Fibroblast of lung (primary cell): ENCODE results near the gene ELP4. TPM values are rescaled to one million over a fixed set of nuclear protein-coding genes. Genes with fewer than 3 reads are reported as not detected.

Experiments used
- DNase-seq, 2 donors: peaks; one replicate each; pipeline versions ENCODE4 v3.0.0 to v3.0.0-alpha.2; 2010; ENCODE audit warnings: low read depth in 2 of 2
- H2AFZ ChIP-seq: 2 replicates; pipeline ENCODE4 v1.5.1; 2012; ENCODE audit warnings: low read length, control low read depth, inconsistent platforms
- H3K27ac ChIP-seq: 2 replicates; pipeline ENCODE4 v1.5.1; 2011; ENCODE audit warnings: low read length, control low read depth; ENCODE audit not compliant: insufficient read depth
- H3K27me3 ChIP-seq: 2 replicates; pipeline ENCODE4 v1.5.1; 2011; ENCODE audit warnings: mild to moderate bottlenecking, low read length; ENCODE audit not compliant: control insufficient read depth, insufficient read depth
- H3K36me3 ChIP-seq: 2 replicates; pipeline ENCODE4 v1.5.1; 2011; ENCODE audit warnings: low read length; ENCODE audit not compliant: control insufficient read depth, insufficient read depth
- H3K4me1 ChIP-seq: 2 replicates; pipeline ENCODE4 v1.5.1; 2011; ENCODE audit warnings: low read length; ENCODE audit not compliant: control insufficient read depth, insufficient read depth; ENCODE audit errors: extremely low read depth
- H3K4me2 ChIP-seq: 2 replicates; pipeline ENCODE4 v1.5.1; 2011; ENCODE audit warnings: low read length, control low read depth; ENCODE audit not compliant: insufficient read depth; ENCODE audit errors: extremely low read depth
- H3K4me3 ChIP-seq, 4 experiments: fragments of 200-600 bp in 1 of 4; sonication (generic) in 1 of 4; replicated peaks in 1 of 4; 2 replicates each; pipeline ENCODE4 v1.5.1; 2011 to 2016; ENCODE audit warnings: low read length in 4 of 4, low read depth in 3 of 4, mild to moderate bottlenecking in 3 of 4, control low read depth in 2 of 4, inconsistent platforms in 1 of 4, mixed read lengths in 1 of 4; ENCODE audit not compliant: insufficient read depth in 1 of 4; ENCODE audit errors: control extremely low read depth in 1 of 4
- H3K79me2 ChIP-seq: 2 replicates; pipeline ENCODE4 v1.5.1; 2012; ENCODE audit warnings: mild to moderate bottlenecking, low read length, inconsistent platforms; ENCODE audit not compliant: control insufficient read depth, insufficient read depth
- H3K9ac ChIP-seq: 2 replicates; pipeline ENCODE4 v1.5.1; 2011; ENCODE audit warnings: mild to moderate bottlenecking, low read length, control low read depth; ENCODE audit not compliant: insufficient read depth
- H3K9me3 ChIP-seq: 2 replicates; pipeline ENCODE4 v1.5.1; 2012; ENCODE audit warnings: low read depth, low read length; ENCODE audit not compliant: control insufficient read depth, insufficient read depth
- H4K20me1 ChIP-seq: 2 replicates; pipeline ENCODE4 v1.5.1; 2011; ENCODE audit warnings: low read length; ENCODE audit not compliant: control insufficient read depth, insufficient read depth; ENCODE audit errors: extremely low read depth
- CTCF ChIP-seq, 2 donors: IDR thresholded peaks in 1 of 2; conservative IDR thresholded peaks in 1 of 2; 1 replicate in 1 of 2; 2 replicates in 1 of 2; pipeline ENCODE4 v1.5.1; 2011 to 2012; ENCODE audit warnings: low read length in 2 of 2, control low read depth in 1 of 2, inconsistent platforms in 1 of 2, low read depth in 1 of 2, mild to moderate bottlenecking in 1 of 2
- EZH2 ChIP-seq: IDR thresholded peaks from 2 replicates; pipeline ENCODE4 v1.5.1; 2012; ENCODE audit warnings: low read length, control low read depth, mild to moderate bottlenecking; ENCODE audit errors: missing control alignments
- polyA plus RNA-seq, 2 donors: library from polyadenylated mRNA; depleted of rRNA in 1 of 2; stranded (reverse) in 1 of 2; unstranded in 1 of 2; fragments of >200 nt; gene quantifications; 2 replicates each; pipeline ENCODE4 v1.2.1, GENCODE V29; 2011 to 2012; ENCODE audit warnings: missing spikeins in 1 of 2
- total RNA-seq: library from RNA; depleted of rRNA; stranded (reverse); fragments of >200 nt; gene quantifications from 2 replicates; pipeline ENCODE4 v1.2.1, GENCODE V29; 2014

Gene ELP4
- total and polyA plus RNA-seq, 2 donors (not counting 1 experiment from before 2014, with no cell fraction given) = 11.7 to 13.1 TPM

DNA sequence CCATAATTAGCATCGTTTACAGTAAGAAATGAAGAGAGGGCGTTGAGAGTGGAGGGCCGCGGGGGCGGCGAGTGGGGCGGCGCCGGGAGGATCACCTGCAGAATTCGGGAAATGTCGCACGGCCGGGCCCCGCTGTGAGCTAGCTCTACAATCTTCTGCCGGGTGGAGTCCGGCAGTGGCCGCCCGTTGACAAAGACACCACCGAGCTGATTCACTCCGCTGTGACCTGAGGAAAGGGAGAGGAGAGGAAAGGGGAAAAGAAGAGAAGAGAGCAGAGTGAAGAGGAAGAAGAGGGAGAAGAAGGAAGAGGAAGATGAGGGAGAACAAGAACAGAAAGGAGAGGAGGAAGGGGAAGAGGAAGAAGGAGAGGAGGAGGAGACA is 293.0 kb downstream of the ELP4 start:
- H3K36me3 ChIP-seq = no peaks in the 10 kb centered on the region
- H3K27me3 ChIP-seq = peaks cover 94% of the 10 kb centered on the region
- H3K9me3 ChIP-seq = no peaks in the 10 kb centered on the region
- no peak overlapping the region for H3K4me3 ChIP-seq
- H3K4me2 ChIP-seq = no peak overlapping the region
- no peak for DNase-seq
- no peak overlapping the region for H2AFZ ChIP-seq
- TF ChIP-seq CTCF (conservative IDR thresholded peaks at IDR 0.05 in 1 of 2, IDR thresholded peaks at IDR 0.05 in 1 of 2; ENCODE audit: low read depth in 1 of 2, low read length in 2 of 2) = no peak
- no peak for TF ChIP-seq EZH2
- H3K79me2 ChIP-seq = no peaks in the 10 kb centered on the region
- H3K9ac ChIP-seq = no peak overlapping the region
- H4K20me1 ChIP-seq = no peaks in the 10 kb centered on the region
- H3K27ac ChIP-seq = no peak overlapping the region
- no peaks in the 10 kb centered on the region for H3K4me1 ChIP-seq

GRCh38 chr11:31802990-31803812 is 293.6 kb downstream of the ELP4 start:
- Histone ChIP-seq H3K4me1 (no peaks in the 10 kb centered on the region), H3K27ac (no peak overlapping the region), H3K4me3 (no peak overlapping the region), H4K20me1 (no peaks in the 10 kb centered on the region), H3K36me3 (no peaks in the 10 kb centered on the region), H3K27me3 (peaks cover 96% of the 10 kb centered on the region), H3K4me2 (no peak overlapping the region), H3K79me2 (no peaks in the 10 kb centered on the region), H3K9ac (no peak overlapping the region), H2AFZ (no peak overlapping the region), H3K9me3 (no peaks in the 10 kb centered on the region)
- TF ChIP-seq EZH2 (peak; percentile 94), CTCF (conservative IDR thresholded peaks at IDR 0.05 in 1 of 2, IDR thresholded peaks at IDR 0.05 in 1 of 2; ENCODE audit: low read depth in 1 of 2, low read length in 2 of 2) (no peak)
- DNase-seq = peak in 1 of 2 donors; percentile 66

DNA sequence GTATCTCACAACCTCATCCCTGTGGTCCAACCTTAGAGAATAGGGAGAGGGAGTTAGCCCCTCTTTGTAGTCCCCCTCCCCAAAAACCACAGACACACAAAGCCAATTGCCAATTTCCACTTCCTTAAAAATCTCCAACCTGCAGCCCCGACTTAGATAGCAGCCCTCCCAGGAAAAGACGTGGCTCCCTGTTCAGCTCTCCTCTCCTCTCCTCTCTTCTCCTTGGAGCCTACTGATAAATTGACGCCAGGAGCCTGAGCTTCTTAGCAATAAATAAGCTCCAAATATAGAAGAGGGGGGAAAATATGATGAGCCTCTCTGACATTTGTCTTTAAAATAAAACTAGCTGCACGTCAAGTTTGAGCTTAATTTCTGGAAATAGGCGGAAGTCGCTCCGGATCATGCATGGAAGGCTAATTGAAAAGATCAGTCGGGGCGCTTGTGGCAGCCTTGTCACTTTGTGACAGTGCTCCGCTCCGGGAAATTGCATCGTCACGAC is 294.3 kb downstream of the ELP4 start:
- H3K4me3 ChIP-seq = no peak overlapping the region
- H3K9me3 ChIP-seq = no peaks in the 10 kb centered on the region
- no peaks in the 10 kb centered on the region for H3K36me3 ChIP-seq
- no peak overlapping the region for H2AFZ ChIP-seq
- TF ChIP-seq CTCF (conservative IDR thresholded peaks at IDR 0.05 in 1 of 2, IDR thresholded peaks at IDR 0.05 in 1 of 2; ENCODE audit: low read depth in 1 of 2, low read length in 2 of 2) (no peak), EZH2 (peak; percentile 65)
- no peak overlapping the region for H3K4me2 ChIP-seq
- H3K4me1 ChIP-seq = no peaks in the 10 kb centered on the region
- H3K27me3 ChIP-seq = peaks cover 96% of the 10 kb centered on the region
- H3K79me2 ChIP-seq = no peaks in the 10 kb centered on the region
- peak in 1 of 2 donors; percentile 46 for DNase-seq
- H3K27ac ChIP-seq = no peak overlapping the region
- no peaks in the 10 kb centered on the region for H4K20me1 ChIP-seq
- H3K9ac ChIP-seq = no peak overlapping the region
